ENCODE measurements around the gene ACBD6. TPM values are rescaled to one million over a fixed set of nuclear protein-coding genes. Genes with fewer than 3 reads are reported as not detected.

Gene ACBD6
- total and polyA plus RNA-seq, 2 experiments from 2014 or later = 75.7 to 88.8 TPM

- TF ChIP-seq REST (IDR thresholded peaks at IDR 0.05; ENCODE audit: unreplicated experiment) (no peak), ZNF331 (CRISPR knock-in tag; IDR thresholded peaks at IDR 0.05; ENCODE audit: low read depth) (no peak), ETS1 (IDR thresholded peaks at IDR 0.05) (no peak), CREB1 (CRISPR knock-in tag; IDR thresholded peaks at IDR 0.05; ENCODE audit: low read depth) (no peak)
Observed at GRCh38 chr1:180489976-180490375, 12.4 kb downstream of the ACBD6 start (continued).

- DNase-seq (ENCODE audit: low spot score) = no peak
- TF ChIP-seq ETS1 (IDR thresholded peaks at IDR 0.05) (no peak), REST (IDR thresholded peaks at IDR 0.05; ENCODE audit: unreplicated experiment) (no peak), NANOG (IDR thresholded peaks at IDR 0.05; ENCODE audit: borderline replicate concordance) (no peak), CTCF (conservative IDR thresholded peaks at IDR 0.05; ENCODE audit: low read depth in 2 of 2) (no peak), CREB1 (CRISPR knock-in tag; IDR thresholded peaks at IDR 0.05; ENCODE audit: low read depth) (no peak), ZNF114 (CRISPR knock-in tag; IDR thresholded peaks at IDR 0.05) (no peak), STAT1 (IDR thresholded peaks at IDR 0.05; ENCODE audit: unreplicated experiment) (no peak), POLR2AphosphoS5 (IDR thresholded peaks at IDR 0.05; ENCODE audit: low read depth) (no peak), ZNF331 (CRISPR knock-in tag; IDR thresholded peaks at IDR 0.05; ENCODE audit: low read depth) (no peak)
- H3K36me3 Mint-ChIP-seq (ENCODE audit: low read depth) = peaks cover 22% of the 10 kb centered on the region
- H3K4me1 Mint-ChIP-seq = peaks cover 27% of the 10 kb centered on the region
- no peak overlapping the region for H3K4me3 Mint-ChIP-seq
- H3K36me3 ChIP-seq (ENCODE audit: insufficient read depth) = peaks cover 9% of the 10 kb centered on the region; the same call in 1 of the 2 replicates
- H3K27me3 Mint-ChIP-seq (ENCODE audit: insufficient read depth, low read depth, poor library complexity) = peaks cover 4% of the 10 kb centered on the region
- H3K4me3 ChIP-seq = no peak overlapping the region
- H3K27me3 ChIP-seq (ENCODE audit: insufficient read depth) = no peaks in the 10 kb centered on the region
- H4K20me1 ChIP-seq (replicated peaks; ENCODE audit: insufficient read depth) = no peaks in the 10 kb centered on the region
- no peaks in the 10 kb centered on the region for H3K9me2 ChIP-seq (ENCODE audit: insufficient read depth)
- H3K27ac ChIP-seq (ENCODE audit: low read depth) = no peak overlapping the region
- no peak overlapping the region for H3K27ac Mint-ChIP-seq
- no peaks in the 10 kb centered on the region for H3F3A ChIP-seq (replicated peaks; ENCODE audit: low read depth)
- H3K9me3 Mint-ChIP-seq = no peaks in the 10 kb centered on the region
- no peak overlapping the region for H3K4me2 ChIP-seq
- H3K4me1 ChIP-seq (ENCODE audit: insufficient read depth) = peaks cover 26% of the 10 kb centered on the region
- no peak for ATAC-seq
- H2AFZ ChIP-seq = no peak overlapping the region
- H3K79me2 ChIP-seq (replicated peaks; ENCODE audit: insufficient read depth) = no peaks in the 10 kb centered on the region; the same call in 1 of the 2 replicates
Observed at GRCh38 chr1:180489313-180489712, 13.1 kb downstream of the ACBD6 start.
